CD4-positive, alpha-beta T cell (primary cell): Measurements from ENCODE around the gene SYNE1. TPM values are rescaled to one million over a fixed set of nuclear protein-coding genes. Genes with fewer than 3 reads are reported as not detected.
A peak's percentile ranks its signal among the peaks of the same experiment; 100 is the strongest.

Source experiments
- ATAC-seq: fragments of 200-7000 bp; cut with Tn5 transposase; one replicate; pipeline ENCODE4 v1.10.0; 2022; ENCODE audit warnings: mild to moderate bottlenecking; ENCODE audit not compliant: poor library complexity
- CTCF ChIA-PET: fragments of 350-600 bp; sonication (Branson Sonifier 250); formaldehyde crosslinking; loops from one replicate; lab custom pipeline; 2021; ENCODE audit warnings: antibody characterized with exemption, inconsistent platforms; lab: Charles Lee
- POLR2A ChIA-PET: fragments of 350-600 bp; sonication (Branson Sonifier 250); formaldehyde crosslinking; loops from one replicate; lab custom pipeline; 2021; ENCODE audit warnings: antibody characterized with exemption, inconsistent platforms; lab: Charles Lee
- DNase-seq, 14 experiments: peaks; one replicate each; pipeline ENCODE4 v3.0.0-alpha.2; 2013 to 2020; ENCODE audit warnings: mixed read lengths in 2 of 14
- H3K27ac ChIP-seq, 2 donors: one replicate each; pipeline versions ENCODE4 v1.5.1 to v1.7.0; 2013; ENCODE audit warnings: low read length in 2 of 2, low read depth in 1 of 2, mild to moderate bottlenecking in 1 of 2
- H3K27me3 ChIP-seq, 2 experiments: 1 replicate in 1 of 2; 2 replicates in 1 of 2; pipeline versions ENCODE4 v1.6.1 to v1.7.0; 2013; ENCODE audit warnings: low read length in 2 of 2, control low read depth in 1 of 2, mild to moderate bottlenecking in 1 of 2, moderate library complexity in 1 of 2; ENCODE audit not compliant: insufficient read depth in 2 of 2, control insufficient read depth in 1 of 2
- H3K36me3 ChIP-seq: one replicate; pipeline ENCODE4 v1.6.1; 2013; ENCODE audit warnings: low read length, control low read depth; ENCODE audit not compliant: insufficient read depth
- H3K4me1 ChIP-seq: one replicate; pipeline ENCODE4 v1.6.1; 2013; ENCODE audit warnings: low read length, control low read depth; ENCODE audit not compliant: insufficient read depth
- H3K4me3 ChIP-seq: one replicate; pipeline ENCODE4 v1.5.1; 2013; ENCODE audit warnings: mild to moderate bottlenecking, low read length, moderate library complexity
- H3K9me3 ChIP-seq, 2 experiments: 1 replicate in 1 of 2; 2 replicates in 1 of 2; pipeline versions ENCODE4 v1.6.1 to v1.7.0; 2013; ENCODE audit warnings: low read length in 2 of 2, mild to moderate bottlenecking in 2 of 2, control low read depth in 1 of 2, moderate library complexity in 1 of 2; ENCODE audit not compliant: control insufficient read depth in 1 of 2, insufficient read depth in 1 of 2
- H3K27ac Mint-ChIP-seq: one replicate; pipeline ENCODE4 v1.8.0; 2020; ENCODE audit warnings: mixed read lengths
- H3K27me3 Mint-ChIP-seq: one replicate; pipeline ENCODE4 v1.8.0; 2021; ENCODE audit warnings: mixed read lengths
- H3K36me3 Mint-ChIP-seq: one replicate; pipeline ENCODE4 v1.8.0; 2021; ENCODE audit warnings: low read depth, mixed read lengths
- H3K4me1 Mint-ChIP-seq: one replicate; pipeline ENCODE4 v1.8.0; 2021; ENCODE audit warnings: low read depth, mixed read lengths
- H3K4me3 Mint-ChIP-seq: one replicate; pipeline ENCODE4 v1.8.0; 2020; ENCODE audit warnings: mild to moderate bottlenecking, mixed read lengths
- H3K9me3 Mint-ChIP-seq: one replicate; pipeline ENCODE4 v1.8.0; 2020; ENCODE audit warnings: mixed read lengths
- intact Hi-C, 2 experiments: fragments of 100-400 bp; cut with DNase I in 1 of 2; cut with micrococcal nuclease in 1 of 2; formaldehyde crosslinking; loops; one replicate each; pipeline versions ENCODE4 v1.15.1 to v1.9.0; 2023 to 2025; cut with DNase I, micrococcal nuclease
- total RNA-seq, 174 experiments: library from RNA in 2 of 174; stranded (reverse) in 2 of 174; gene quantifications; one replicate each; pipeline ENCODE4 v1.2.3 and lab custom pipeline; 2021 to 2026
- TF ChIP-seq, protein P1 (sequence below): fragments of 200-600 bp; IDR thresholded peaks from one replicate; pipeline ENCODE4 v1.8.0; 2022; ENCODE audit warnings: antibody characterized with exemption, mild to moderate bottlenecking

The SYNE1 gene
- total RNA-seq, 2 experiments from 2014 or later = 94.9 to 108 TPM

DNA sequence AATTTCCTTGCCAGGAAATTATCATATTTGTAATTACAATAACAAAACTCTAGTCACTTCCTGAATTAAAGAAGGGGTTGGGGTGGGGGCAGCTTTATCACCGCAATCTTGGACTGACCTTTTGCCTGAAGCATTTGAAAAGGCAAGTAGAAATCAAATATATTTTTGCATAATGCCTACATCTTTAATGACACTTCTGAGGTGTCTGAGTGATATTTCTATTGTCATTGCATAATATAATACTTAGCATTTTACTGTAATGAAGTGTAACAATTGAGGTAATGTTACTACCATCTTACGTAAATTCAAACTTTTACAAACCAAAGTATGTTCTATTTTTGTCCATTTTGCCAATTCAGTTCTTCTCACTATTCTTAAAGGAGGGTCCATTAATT lies 65.2 kb downstream of the SYNE1 start:
- Mint-ChIP-seq H3K4me1 (no peaks in the 10 kb centered on the region), H3K4me3 (no peak overlapping the region), H3K9me3 (no peaks in the 10 kb centered on the region), H3K27me3 (peaks cover 8% of the 10 kb centered on the region), H3K36me3 (no peaks in the 10 kb centered on the region), H3K27ac (no peak overlapping the region)
- no peak for DNase-seq
- H3K4me1 ChIP-seq = no peaks in the 10 kb centered on the region
- H3K27ac ChIP-seq = no peak overlapping the region
- H3K4me3 ChIP-seq = no peak overlapping the region
- POLR2A ChIA-PET = no interaction called here
- no peaks in the 10 kb centered on the region for H3K27me3 ChIP-seq
- ATAC-seq = no peak
- intact Hi-C loops = no loop called here
- TF ChIP-seq, protein P1, sequence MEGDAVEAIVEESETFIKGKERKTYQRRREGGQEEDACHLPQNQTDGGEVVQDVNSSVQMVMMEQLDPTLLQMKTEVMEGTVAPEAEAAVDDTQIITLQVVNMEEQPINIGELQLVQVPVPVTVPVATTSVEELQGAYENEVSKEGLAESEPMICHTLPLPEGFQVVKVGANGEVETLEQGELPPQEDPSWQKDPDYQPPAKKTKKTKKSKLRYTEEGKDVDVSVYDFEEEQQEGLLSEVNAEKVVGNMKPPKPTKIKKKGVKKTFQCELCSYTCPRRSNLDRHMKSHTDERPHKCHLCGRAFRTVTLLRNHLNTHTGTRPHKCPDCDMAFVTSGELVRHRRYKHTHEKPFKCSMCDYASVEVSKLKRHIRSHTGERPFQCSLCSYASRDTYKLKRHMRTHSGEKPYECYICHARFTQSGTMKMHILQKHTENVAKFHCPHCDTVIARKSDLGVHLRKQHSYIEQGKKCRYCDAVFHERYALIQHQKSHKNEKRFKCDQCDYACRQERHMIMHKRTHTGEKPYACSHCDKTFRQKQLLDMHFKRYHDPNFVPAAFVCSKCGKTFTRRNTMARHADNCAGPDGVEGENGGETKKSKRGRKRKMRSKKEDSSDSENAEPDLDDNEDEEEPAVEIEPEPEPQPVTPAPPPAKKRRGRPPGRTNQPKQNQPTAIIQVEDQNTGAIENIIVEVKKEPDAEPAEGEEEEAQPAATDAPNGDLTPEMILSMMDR = no peak
- CTCF ChIA-PET = no interaction called here
- no peaks in the 10 kb centered on the region for H3K9me3 ChIP-seq
- no peaks in the 10 kb centered on the region for H3K36me3 ChIP-seq

GRCh38 chr6:152571089-152571488 lies 66.1 kb downstream of the SYNE1 start:
- H3K27ac Mint-ChIP-seq = no peak overlapping the region
- H3K4me1 Mint-ChIP-seq = no peaks in the 10 kb centered on the region
- Histone ChIP-seq H3K27me3 (no peaks in the 10 kb centered on the region), H3K27ac (no peak overlapping the region), H3K4me1 (no peaks in the 10 kb centered on the region), H3K4me3 (no peak overlapping the region), H3K9me3 (no peaks in the 10 kb centered on the region), H3K36me3 (no peaks in the 10 kb centered on the region)
- H3K27me3 Mint-ChIP-seq = peaks cover 8% of the 10 kb centered on the region
- DNase-seq = no peak
- ATAC-seq = no peak
- no peaks in the 10 kb centered on the region for H3K36me3 Mint-ChIP-seq
- H3K9me3 Mint-ChIP-seq = no peaks in the 10 kb centered on the region
- POLR2A ChIA-PET = no interaction called here
- H3K4me3 Mint-ChIP-seq = no peak overlapping the region
- CTCF ChIA-PET = no interaction called here
- TF ChIP-seq, protein P1 = no peak
- intact Hi-C loops = no loop called here

- no peaks in the 10 kb centered on the region for H3K9me3 ChIP-seq
- Mint-ChIP-seq H3K4me1 (no peaks in the 10 kb centered on the region), H3K4me3 (no peak overlapping the region), H3K9me3 (no peaks in the 10 kb centered on the region), H3K27ac (no peak overlapping the region), H3K36me3 (no peaks in the 10 kb centered on the region), H3K27me3 (no peaks in the 10 kb centered on the region)
- POLR2A ChIA-PET = no interaction called here
- H3K36me3 ChIP-seq = no peaks in the 10 kb centered on the region
- no peak overlapping the region for H3K27ac ChIP-seq
- no peak for ATAC-seq
- DNase-seq = peak in 2 of 14 experiments; percentile 20 to 21
- TF ChIP-seq, protein P1 = no peak
- intact Hi-C loops = no loop called here
- no peaks in the 10 kb centered on the region for H3K4me1 ChIP-seq
- H3K4me3 ChIP-seq = no peak overlapping the region
- no peaks in the 10 kb centered on the region for H3K27me3 ChIP-seq
- CTCF ChIA-PET = no interaction called here
Measured at GRCh38 chr6:152566103-152566875, 70.9 kb downstream of the SYNE1 start.
